Activated CD4-positive, alpha-beta T cell treated with anti-CD3 and anti-CD28 coated beads, Interleukin-2, amount 50 U/mL, for 4 hours (primary cell): ENCODE results near the gene KCNJ12.
"Not testable (repeated sequence)": the region's sequence is repeated elsewhere in the genome, so short reads cannot be mapped to it uniquely, and the experiment has no call there.

Experiments used
- DNase-seq, 2 experiments: peaks; one replicate each; pipeline ENCODE4 v3.0.0-alpha.2; 2020

The KCNJ12 gene

DNA sequence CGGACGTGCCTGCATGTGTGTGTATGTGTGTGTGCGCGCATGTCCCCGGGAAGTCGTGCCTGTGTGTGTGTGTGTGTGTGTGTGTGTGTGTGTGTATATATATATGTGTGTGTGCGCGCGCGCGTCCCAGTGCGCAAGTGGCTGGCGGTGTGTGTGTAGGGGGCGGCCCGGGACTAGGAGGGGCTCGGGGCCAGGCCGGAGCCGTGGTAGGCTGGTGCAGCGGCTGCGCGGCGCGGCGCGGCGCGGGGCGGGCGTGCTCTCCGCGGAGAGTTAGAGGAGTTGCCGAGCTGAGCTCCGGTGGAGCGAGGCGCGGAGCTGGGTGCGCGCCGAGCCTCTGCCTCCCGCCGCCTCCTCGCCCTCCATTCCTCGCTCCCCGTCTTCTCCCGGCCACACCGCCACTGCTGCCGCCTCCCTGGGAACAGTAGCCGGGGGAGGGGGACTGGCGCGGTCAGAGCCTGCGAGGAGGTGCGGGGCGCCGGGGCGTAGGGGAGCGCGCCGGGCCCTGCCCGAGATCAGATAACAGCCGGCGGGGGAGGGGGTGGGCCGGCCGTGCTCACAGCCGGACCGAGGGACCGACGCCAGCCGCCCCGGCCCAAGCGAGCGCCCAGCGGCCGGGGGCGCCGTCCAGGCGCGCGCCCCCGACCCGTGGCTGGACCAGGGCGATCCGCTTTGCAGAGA, at the start of gene KCNJ12:
Gene KCNJ12, plus strand, starts transcription at position 277 of the 678 bp plus-strand sequence. CDS start 38,986 bp downstream, outside the sequence.
- DNase-seq: no peak

DNA sequence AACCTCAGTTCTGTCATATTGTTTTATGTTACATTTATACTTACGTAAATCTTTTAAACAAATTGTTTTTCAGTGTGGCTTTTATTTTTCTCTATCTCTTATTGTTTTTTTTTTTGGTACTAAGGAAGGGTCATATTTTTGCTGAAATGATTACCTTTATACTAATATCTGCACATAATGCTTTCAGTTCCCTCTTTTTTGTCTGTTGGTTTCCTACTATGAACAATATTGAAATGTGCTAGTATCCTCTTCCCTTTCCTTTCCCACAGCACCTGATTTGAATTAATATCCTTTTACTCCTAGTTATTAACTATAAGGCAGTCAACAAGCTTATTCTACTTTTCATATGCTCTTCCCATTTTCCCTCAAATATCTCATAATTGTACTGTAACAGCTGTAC, 48.2 kb upstream of the KCNJ12 start:
- DNase-seq: not testable (repeated sequence)

DNA sequence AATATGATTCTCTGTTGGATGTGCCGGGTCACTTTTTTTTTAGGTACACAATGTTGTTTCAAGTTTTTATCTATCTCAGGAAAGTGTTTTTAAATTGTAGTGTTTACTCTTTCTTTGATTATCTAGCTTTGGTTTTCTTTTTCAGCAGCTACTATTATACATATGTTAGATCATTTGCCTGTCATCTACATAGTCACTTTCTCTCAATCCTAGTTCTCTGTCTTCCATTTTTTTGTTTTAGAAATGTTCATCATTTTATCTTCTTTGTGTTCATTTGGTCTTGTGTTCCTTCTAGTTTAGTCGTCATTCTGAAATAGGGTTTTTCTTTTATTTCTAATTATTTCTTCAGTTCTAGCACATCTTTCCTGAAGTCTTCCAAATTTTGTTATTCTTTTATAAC, 47.4 kb upstream of the KCNJ12 start:
- DNase-seq: not testable (repeated sequence)

DNA sequence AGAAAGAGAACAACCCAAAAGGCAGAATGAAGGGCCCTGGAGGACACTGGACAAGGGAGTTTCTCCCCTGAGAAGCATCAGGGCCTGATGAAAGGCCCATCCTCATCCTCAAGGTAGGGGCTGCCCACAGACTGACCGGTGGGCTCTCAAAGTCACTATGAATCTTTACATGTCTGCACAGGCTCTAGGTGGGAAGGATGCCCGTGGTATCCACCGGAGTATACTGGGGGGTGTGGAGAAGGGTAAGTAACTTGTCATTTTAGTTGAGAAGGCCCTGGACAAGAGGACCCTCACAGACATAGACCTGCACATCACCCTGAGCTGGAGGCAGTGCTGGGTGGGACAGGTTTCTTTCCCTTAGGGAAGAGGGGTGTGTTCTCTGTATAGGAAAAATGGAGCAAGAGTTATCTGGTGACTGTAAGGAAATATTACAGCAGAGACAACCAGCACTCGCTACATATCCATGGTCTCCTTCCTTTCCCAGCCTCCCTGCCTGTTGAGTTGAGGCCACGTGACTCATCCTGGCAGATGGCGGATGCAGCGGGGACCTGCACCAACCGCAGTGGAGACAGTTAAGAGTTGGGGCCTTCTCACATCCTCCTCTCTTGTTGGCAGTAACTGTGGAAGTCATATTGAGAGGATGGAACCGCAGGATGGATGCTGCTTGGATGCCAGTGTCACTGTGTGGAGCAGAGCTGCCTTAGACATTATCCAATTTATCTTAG, 45.6 kb upstream of the KCNJ12 start:
- DNase-seq: no peak

DNA sequence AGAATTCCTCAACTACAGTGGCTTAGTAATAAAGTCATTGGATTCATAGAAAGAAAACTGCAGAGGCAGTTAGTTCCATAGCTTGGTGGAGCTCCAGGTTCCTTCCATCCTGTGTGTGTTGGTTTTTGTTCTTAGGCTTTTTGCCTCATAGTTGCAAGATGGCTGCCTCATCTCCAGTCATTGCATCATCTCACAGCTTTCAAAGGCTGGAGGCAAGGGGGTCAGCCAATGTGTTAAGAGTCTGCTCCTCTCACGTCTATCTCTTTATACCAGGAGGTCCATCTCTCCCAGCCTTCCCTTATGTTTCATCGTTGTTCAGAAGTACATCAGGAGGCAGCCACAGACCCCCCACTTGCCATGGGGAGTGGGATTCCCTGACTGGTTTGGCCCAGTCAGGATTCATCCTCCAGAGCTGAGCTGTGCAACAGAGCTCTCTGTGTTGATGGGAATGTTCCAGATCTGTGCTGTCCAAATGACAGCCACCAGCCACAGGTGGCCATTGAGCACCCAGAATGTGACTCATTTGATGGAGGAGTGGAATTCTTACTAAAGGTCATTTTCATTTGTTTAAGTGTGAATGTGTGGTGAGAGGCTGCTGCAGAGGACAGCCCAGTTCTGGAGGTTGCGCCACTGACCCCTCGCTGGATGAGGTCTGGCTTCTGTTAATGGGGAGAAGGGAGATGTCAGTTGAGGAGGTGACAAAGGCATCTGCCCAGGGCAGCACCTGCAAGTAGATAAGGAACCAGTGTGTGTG, 39.4 kb upstream of the KCNJ12 start:
- DNase-seq: not testable (repeated sequence)

DNA sequence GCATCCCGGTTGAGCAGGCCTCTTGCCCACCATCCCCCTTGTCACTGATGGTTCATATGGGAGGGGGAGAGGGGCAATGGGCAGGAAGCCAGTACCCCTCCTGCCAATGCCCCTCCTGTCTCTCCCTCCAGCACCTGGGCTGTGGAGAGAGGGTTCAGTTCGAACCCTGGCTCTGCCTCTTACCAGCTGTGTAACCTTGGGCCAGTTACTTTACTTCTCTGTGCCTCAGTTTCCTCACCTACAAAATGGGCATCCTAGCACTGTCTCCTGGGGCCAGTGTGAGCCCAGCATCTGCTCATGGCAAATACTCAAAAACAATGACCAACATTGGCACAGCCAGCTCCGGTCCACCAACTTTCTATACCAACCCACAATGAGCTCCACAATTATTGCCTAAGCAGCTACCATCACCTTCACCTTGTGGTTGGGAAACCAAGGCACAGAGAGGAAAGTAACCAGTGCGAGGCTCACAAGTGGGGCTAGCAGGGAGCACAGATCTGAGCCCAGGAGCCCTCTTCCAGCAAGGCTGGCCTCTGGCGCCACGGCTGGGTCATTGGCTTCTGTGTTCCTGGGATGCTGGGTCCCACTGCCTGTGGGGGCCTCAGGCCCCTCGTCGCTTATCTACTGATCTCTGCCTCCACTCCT, 38.1 kb upstream of the KCNJ12 start:
- DNase-seq: not testable (repeated sequence)

DNA sequence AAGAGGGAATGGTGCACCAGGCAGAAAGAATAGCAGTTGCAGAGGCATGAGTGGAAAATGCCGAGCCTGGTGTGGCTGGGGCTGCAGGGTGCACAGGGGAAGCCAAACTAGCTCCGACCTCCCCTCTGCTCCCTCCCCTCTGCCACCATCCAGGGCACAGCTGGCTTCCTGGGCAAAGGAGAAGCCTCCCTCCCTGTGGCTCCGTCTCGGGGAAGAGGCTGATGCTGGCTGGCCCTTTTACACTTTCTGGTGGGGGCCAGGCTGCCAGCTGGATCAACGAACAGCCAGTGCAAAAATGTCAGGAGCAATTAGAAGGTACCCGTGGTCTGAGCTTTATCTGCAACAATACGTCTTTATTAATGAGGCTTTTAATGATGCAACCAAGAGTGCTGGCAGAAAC, 37.1 kb upstream of the KCNJ12 start:
- no peak for DNase-seq

DNA sequence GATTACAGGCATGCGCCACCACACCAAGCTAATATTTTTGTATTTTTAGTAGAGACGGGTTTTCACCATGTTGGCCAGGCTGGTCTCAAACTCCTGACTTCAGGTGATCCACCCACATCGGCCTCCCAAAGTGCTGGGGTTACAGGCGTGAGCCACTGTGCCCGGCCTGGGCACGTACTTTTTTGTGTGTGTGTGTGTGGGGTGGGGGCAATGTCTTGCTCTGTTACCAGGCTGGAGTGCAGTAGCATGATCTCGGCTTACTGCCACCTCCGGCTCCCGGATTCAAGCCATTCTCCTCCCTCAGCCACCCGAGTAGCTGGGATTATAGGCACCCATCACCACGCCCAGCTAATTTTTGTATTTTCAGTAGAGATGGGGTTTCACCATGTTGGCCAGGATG, 36.6 kb upstream of the KCNJ12 start:
- DNase-seq: not testable (repeated sequence)

DNA sequence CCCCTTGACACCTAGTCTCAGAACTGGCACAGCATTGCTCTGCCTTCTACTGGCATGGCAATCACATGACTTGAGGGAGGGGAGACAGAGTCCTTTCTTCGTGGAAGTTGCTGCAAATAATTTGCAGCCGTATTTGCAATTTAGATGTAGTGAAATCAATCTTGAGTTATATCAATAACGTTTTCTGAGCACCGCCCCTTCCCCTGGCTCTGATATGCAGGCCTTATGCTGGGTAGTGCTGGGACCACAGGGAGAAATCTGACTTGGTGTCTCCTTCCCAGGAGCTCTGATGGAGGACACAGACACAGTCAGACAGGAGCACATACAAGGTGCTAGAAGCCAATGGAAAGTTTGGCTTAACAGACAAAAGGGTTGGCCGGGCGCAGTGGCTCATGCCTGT, 35.8 kb upstream of the KCNJ12 start:
- not testable (repeated sequence) for DNase-seq

DNA sequence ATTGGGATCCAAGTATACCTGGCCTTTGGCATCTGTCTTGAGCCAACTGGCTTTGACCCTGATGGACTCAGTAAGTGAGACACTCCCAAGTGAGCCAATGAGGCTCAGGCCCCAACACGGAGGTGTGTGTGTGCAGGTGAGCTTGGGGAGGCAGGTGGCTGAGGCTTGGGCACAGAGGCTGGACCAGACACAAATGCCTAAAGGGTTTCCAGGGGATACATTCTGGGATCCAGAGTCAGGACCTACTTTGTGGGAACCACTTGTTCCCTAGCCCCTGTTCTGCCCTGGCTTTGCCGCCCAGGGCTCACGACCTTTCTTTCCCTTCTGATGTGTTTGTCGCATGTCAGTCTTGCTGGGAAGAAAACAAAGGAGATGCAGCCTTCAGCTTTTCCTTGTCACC, 34.9 kb upstream of the KCNJ12 start:
- not testable (repeated sequence) for DNase-seq

DNA sequence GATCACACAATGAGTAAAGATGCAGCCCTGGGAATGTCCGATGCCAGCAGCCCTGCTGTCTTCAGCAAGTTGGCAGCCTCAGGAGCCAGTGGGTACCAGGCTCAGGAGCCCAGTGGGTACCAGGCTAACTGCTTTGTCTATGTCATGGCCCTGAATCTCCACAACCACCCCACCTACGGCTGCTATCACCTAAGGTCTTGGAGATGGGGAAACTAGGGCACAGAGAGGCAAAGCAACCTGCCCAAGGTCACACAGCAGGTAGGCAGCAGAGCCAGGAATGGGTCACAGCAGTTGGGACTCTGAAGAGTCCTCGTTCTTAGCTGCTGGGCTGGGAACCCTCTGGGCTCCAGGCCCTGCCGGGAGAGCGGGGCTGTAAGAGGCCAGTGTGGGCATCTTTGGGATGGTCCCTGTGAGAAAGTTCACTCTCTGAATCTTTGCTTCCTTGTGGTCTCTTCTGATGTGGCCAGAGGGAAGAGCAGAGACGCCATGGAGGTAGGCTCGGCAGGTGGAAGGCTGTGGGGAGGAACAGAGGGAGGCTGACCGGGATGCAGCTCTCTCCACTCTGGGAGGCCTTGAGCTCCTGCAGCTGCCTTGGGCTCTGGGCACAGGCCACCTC, 34.1 kb upstream of the KCNJ12 start:
- DNase-seq: not testable (repeated sequence)

DNA sequence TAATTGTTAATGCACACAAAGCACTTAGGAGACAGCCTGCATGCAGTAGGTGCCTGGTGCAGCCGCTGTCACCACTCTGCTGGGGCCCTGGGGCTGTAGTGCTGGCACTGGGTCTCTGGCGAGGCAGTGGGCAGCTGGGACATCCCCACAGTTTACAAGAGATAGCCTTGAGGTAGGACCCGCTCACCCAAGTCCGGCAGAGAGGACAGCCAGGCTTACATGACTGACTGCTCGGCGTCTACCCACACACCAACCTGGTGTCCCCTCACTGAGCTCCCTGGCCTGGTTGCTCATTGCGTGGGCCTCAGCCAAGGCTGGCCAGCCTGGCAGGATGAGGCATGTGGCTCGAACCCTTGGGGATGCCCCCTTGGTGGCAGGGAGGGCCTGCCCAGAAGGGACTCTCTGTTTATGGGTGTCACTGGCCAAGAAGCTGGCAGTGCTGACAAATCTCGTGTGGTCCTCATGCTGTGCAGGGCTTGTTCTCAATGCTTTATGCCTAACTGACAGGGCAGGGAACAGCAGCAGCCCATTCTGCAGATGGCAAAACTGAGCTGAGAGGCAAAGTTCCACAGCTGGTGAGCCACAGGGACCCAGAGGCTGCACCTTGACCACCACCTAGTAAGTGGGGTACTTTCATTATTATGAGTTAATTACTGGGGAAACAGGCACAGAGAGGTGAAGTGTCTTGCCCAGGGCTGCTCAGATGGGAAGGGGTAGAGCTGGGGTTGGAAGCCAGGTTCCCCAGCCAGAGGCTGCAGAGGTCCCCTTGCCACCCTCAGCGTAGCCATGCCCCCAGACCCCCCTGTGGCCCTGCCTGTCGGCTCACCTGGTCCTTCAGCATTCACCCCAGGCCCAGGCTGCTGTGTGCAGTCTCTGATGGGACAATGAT, 32.9 kb upstream of the KCNJ12 start:
- DNase-seq: not testable (repeated sequence)

DNA sequence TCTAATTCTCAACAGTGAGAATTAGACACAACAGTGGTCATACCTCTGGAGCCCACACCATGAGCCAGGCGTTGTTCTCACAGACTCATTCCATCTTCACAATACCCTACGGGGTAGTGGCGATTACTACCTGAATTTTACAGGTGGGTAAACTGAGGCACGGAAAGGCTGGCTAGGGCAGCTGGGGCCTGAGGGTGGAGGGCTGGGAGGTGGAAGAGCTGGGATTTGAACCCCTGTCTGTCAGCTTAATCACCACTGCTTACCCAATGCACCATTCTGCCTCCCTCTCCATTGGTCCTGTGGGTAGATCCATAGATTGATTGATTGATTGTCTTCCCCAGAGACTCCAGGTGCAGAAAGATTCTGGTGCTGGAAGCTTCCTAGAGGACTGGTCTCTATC, 31.4 kb upstream of the KCNJ12 start:
- DNase-seq: not testable (repeated sequence)

DNA sequence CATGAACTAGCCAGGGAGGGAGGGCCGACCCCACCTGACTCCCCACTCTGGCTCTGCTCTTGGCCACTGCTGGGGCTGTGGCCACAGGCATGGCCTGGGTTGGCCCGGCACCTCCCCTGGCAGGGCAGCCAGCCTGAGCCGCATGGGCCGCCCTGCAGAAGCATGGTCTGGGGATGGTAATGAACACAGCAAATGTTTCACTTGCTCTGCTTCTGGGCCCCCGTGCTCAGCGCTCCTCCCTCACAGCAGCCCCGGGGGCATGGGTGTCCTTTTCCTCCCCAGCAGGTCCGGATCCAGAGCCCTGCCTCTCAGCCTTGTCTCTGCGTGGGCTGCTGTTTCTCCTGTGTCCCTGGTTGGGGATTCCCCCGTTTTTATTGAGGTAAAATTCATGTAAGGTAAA, 30.9 kb upstream of the KCNJ12 start:
- no peak for DNase-seq

DNA sequence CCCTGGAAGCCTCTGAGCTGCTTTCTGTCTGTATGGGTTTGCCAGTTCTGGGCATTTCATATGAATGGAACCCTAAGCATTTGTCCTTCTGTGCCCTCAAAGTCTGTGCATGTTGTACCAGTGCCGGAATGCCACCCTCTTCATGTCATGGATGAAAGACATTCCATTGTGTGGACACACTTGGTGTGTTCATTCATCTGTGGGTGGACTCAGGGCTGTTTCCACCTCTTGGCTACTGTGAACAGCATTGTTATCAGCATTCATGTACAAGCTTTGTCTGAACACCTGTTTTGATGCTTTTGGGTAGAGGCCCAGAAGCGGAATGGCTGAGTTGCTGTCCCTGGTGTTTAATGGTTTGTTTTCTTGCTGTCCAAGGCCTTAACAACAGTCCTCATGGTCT, 30.1 kb upstream of the KCNJ12 start:
- DNase-seq: not testable (repeated sequence)

DNA sequence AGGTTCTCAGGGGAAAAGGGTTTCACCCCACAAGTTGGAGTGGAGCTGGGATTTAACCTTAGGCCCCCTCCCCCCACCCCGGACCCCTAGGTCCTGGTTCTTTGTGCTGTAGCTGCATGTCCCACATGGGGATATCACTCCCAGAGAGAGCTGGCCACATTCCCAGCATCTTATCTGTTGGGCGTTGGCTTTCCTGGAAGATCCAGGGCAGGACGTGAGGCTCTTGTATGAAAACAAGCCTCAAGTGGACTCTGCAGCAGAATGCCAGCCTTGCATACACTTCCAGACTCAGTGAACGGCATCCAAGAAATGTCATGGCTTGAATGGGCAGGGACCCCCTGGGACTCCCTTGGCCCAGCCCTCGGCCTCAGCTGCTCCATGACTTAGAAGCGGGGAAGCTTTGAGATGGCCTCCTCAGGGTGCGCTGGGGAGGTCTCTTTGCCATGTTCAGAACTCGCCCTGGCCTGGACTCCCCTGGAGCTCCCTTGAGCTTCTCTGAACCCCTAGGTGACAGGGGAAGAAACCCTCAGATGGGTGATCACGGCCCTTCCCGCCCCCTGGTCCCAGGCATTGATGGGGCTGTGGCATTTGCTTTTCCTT, 29.4 kb upstream of the KCNJ12 start:
- not testable (repeated sequence) for DNase-seq

DNA sequence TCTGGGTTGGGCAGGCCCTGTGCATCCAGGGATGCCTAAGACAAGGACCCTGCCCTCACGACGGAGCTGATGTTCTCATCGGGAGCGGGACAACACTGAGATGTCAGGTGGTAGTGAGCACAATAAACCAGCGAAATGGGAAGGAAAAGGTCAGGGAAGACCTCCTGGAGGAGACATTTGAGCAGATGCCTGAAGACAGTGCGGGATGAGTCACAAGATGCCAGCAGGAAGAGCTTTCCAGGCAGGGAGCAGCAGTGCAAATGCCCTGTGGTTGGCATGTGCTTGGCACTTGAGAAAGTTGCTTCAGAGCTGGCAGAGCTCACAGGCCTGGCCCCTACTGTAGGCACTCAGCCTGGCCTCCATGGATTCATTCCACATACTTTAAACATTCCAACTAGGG, 28.5 kb upstream of the KCNJ12 start:
- not testable (repeated sequence) for DNase-seq

DNA sequence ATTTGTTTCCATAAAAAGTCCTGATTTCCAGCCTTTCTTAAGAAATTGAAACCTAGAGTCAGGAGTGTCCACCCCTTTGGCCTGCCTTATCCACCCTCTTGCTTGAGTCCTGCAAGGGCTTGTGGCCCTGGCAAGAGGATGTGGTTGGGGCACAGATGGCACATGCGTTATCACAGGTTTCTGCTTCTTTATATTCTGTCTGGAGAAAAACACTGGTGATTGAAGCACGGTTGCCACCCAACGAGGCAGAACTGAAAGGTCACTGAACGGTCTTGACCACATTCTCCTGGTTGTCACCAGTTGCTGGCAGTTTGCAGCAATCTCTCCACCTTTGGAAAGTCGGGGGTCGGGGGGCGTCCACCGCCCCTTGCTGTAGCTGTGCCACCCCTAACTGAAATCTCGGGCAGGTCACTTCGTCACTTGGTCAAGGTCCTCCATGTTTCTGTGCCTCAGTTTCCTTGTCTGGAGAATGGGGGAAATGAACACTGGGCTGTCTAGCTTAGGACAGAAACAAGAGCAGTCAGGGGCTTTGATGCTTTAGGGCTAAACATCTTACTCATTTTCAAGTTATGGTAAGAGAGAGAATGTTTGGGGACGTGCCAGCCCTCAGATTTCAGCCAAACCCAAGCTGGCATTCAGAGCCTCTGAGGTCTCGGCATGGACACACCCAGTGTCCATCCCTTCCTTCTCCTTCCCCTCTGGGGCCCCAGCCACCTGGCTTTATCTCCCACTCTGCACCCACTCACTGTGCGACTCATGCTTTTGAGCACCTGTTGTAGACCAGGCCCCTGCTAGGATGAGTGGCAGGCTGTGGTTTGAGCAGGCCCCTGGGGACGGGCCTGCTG, 27.9 kb upstream of the KCNJ12 start:
- DNase-seq: not testable (repeated sequence)

DNA sequence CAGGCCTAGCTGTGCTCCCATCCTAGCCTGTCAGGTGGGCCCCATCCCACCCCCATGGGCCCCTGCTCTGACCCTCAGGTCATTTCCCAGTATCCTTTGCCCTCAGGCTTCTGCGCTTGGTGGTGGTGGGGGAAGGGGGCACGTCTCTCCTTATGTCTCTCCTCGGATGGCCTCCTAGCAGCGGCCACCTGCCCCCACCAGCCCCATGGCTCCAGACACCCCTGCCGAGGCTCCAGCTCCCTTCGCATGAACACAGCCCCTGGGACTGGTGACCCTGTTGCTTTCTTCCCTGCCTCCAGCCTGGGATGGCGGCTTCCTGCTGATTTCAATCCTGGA, 27.3 kb upstream of the KCNJ12 start:
- DNase-seq: not testable (repeated sequence)

DNA sequence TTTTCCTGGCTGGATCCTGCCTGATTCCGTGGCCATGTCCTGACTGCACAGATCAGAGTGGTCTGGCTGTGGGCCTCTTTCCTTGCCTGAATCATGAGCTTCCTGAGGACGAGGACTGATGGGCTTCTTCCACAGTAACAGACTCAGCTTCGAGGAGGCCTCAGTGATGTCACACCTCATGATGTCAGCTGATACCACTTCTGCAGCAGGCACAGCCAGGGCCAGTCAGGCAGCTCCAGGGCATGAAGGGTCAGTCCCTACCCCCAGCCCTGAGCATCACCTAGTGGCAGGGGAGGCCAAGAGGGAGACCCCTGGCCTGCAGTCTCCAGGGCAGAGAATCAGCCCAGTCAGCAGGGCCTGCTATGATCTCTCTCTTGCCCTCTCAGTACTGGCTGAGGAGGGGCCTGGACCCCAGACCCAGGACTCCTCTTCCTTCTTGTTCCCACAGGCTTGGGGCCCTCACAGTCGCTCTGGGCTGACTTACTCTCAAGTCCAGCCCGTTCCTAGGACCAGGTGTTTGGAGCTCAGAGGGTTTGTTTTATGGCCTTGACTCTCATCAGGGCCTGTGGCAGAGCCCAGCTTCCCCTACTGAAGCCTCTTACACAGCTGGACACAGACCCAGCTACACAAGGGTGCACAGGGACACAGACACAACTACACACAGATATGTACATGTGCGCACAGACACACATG, 26.7 kb upstream of the KCNJ12 start:
- DNase-seq: not testable (repeated sequence)
